Adrenal gland (tissue), 5 donors: ENCODE data around the gene TNRC18.
"Not testable (repeated sequence)": the region's sequence is repeated elsewhere in the genome, so short reads cannot be mapped to it uniquely, and the experiment has no call there.

Source experiments
- POLR2A ChIP-seq, 2 donors: fragments of 450-650 bp; IDR thresholded peaks; one replicate each; pipeline ENCODE4 v1.6.1; 2017; ENCODE audit warnings: antibody characterized with exemption in 2 of 2, mild to moderate bottlenecking in 2 of 2, moderate library complexity in 1 of 2
- TF ChIP-seq, protein P1 (sequence below), 6 experiments: fragments of 450-650 bp in 4 of 6; fragments of 200-600 bp in 2 of 6; sonication (generic) in 1 of 6; IDR thresholded peaks; 1 replicate in 5 of 6; 2 replicates in 1 of 6; pipeline versions ENCODE4 v1.5.1 to v1.8.0; 2016 to 2021; ENCODE audit warnings: antibody characterized with exemption in 6 of 6, mild to moderate bottlenecking in 2 of 6, moderate library complexity in 1 of 6
- donor health status: DM: no; HTN: no; CAD: no.

DNA sequence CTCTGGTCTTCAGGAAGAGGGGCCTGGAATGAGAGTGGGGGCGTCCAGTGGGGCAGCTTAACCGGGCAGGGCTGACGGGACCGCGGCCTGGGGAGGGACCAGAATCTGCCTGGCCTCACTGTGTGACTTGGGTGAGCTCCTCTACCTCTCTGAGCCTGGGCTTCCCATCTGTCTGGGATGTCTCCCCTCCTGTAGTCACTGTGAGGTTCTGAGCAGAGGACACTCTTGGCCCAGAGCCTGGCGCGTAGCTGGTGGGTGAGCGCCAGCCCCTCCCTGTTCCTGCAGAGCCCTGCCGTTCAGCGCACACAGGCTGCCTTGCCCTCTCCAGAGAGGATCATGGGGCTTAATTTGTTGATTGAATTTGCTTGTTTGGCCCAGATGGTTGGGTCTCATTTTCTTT lies 148.1 kb downstream of the TNRC18 start:
- TF ChIP-seq, protein P1, sequence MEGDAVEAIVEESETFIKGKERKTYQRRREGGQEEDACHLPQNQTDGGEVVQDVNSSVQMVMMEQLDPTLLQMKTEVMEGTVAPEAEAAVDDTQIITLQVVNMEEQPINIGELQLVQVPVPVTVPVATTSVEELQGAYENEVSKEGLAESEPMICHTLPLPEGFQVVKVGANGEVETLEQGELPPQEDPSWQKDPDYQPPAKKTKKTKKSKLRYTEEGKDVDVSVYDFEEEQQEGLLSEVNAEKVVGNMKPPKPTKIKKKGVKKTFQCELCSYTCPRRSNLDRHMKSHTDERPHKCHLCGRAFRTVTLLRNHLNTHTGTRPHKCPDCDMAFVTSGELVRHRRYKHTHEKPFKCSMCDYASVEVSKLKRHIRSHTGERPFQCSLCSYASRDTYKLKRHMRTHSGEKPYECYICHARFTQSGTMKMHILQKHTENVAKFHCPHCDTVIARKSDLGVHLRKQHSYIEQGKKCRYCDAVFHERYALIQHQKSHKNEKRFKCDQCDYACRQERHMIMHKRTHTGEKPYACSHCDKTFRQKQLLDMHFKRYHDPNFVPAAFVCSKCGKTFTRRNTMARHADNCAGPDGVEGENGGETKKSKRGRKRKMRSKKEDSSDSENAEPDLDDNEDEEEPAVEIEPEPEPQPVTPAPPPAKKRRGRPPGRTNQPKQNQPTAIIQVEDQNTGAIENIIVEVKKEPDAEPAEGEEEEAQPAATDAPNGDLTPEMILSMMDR (IDR thresholded peaks at IDR 0.05), result not testable (repeated sequence)
- TF ChIP-seq POLR2A (IDR thresholded peaks at IDR 0.05), result not testable (repeated sequence)
